OCI-LY3 (cell line): ENCODE results near the gene CDKN2A.

Source experiments
- H2AFZ ChIP-seq: fragments of 200-600, 300-600 bp; shearing (Covaris generic); 2 replicates; pipeline ENCODE4 v1.6.0; 2014; ENCODE audit warnings: antibody characterized with exemption, low read depth, low read length
- H3K27ac ChIP-seq: fragments of 200-600, 300-600 bp; sonication (generic); 2 replicates; pipeline ENCODE4 v1.5.1; 2014; ENCODE audit warnings: mild to moderate bottlenecking, low read length, moderate library complexity, mixed read lengths
- H3K27me3 ChIP-seq: fragments of 200-600, 300-600 bp; sonication (generic); 2 replicates; pipeline ENCODE4 v1.6.1; 2014; ENCODE audit warnings: low read depth, low read length, mixed read lengths
- H3K36me3 ChIP-seq: fragments of 200-600, 300-600 bp; sonication (generic); replicated peaks from 2 replicates; pipeline ENCODE3; 2014; ENCODE audit warnings: low read depth, low read length, mixed read lengths
- H3K4me1 ChIP-seq: fragments of 300-600, 200-600 bp; sonication (generic); 2 replicates; pipeline ENCODE4 v1.6.1; 2014; ENCODE audit warnings: low read length, mixed read lengths
- H3K4me2 ChIP-seq: fragments of 200-600, 300-600 bp; sonication (generic); 2 replicates; pipeline ENCODE4 v1.6.1; 2014; ENCODE audit warnings: low read length, mixed read lengths
- H3K4me3 ChIP-seq: fragments of 300-600, 200-600 bp; sonication (generic); 2 replicates; pipeline ENCODE4 v1.5.1; 2014; ENCODE audit warnings: antibody characterized with exemption, mild to moderate bottlenecking, low read length, moderate library complexity
- H3K79me2 ChIP-seq: fragments of 300-600, 200-600 bp; shearing (Covaris generic); 2 replicates; pipeline ENCODE4 v1.6.1; 2014; ENCODE audit warnings: mild to moderate bottlenecking, low read length, mixed read lengths
- H3K9ac ChIP-seq: fragments of 300-600, 200-600 bp; shearing (Covaris generic); 2 replicates; pipeline ENCODE4 v1.6.0; 2014; ENCODE audit warnings: mild to moderate bottlenecking, low read length, moderate library complexity
- H3K9me3 ChIP-seq: fragments of 200-600, 300-600 bp; shearing (Covaris generic); 2 replicates; pipeline ENCODE4 v1.6.1; 2014; ENCODE audit warnings: low read length, mixed read lengths; ENCODE audit not compliant: insufficient read depth
- H4K20me1 ChIP-seq: fragments of 200-600, 300-600 bp; sonication (generic); 2 replicates; pipeline ENCODE4 v1.6.1; 2016; ENCODE audit warnings: low read length, mixed read lengths; ENCODE audit not compliant: insufficient read depth
- CTCF ChIP-seq: fragments of 200-600, 300-600 bp; sonication (generic); IDR thresholded peaks from 2 replicates; pipeline ENCODE4 v1.5.1; 2014; ENCODE audit warnings: antibody characterized with exemption, low read length, low read depth
- EZH2phosphoT487 ChIP-seq: fragments of 200-600 bp; shearing (Covaris generic); IDR thresholded peaks from 2 replicates; pipeline ENCODE4 v1.6.1; 2018; ENCODE audit warnings: antibody characterized with exemption, mixed run types, low read depth

The CDKN2A gene

GRCh38 chr9:21989440-21990189 is 4.6 kb downstream of the CDKN2A start:
- TF ChIP-seq CTCF (no peak), EZH2phosphoT487 (no peak)
- no peak overlapping the region for H3K9ac ChIP-seq
- no peaks in the 10 kb centered on the region for H3K4me1 ChIP-seq
- no peaks in the 10 kb centered on the region for H3K79me2 ChIP-seq
- H2AFZ ChIP-seq: no peak overlapping the region
- H3K36me3 ChIP-seq: no peaks in the 10 kb centered on the region
- no peak overlapping the region for H3K4me2 ChIP-seq
- H3K9me3 ChIP-seq: no peaks in the 10 kb centered on the region
- no peaks in the 10 kb centered on the region for H4K20me1 ChIP-seq
- no peak overlapping the region for H3K4me3 ChIP-seq
- no peaks in the 10 kb centered on the region for H3K27me3 ChIP-seq
- no peak overlapping the region for H3K27ac ChIP-seq

GRCh38 chr9:21988056-21988990 is 5.9 kb downstream of the CDKN2A start:
- Histone ChIP-seq H3K9ac (no peak overlapping the region), H4K20me1 (no peaks in the 10 kb centered on the region), H3K36me3 (no peaks in the 10 kb centered on the region), H3K9me3 (no peaks in the 10 kb centered on the region), H3K79me2 (no peaks in the 10 kb centered on the region), H3K27me3 (no peaks in the 10 kb centered on the region), H3K27ac (no peak overlapping the region), H3K4me1 (no peaks in the 10 kb centered on the region), H3K4me2 (no peak overlapping the region), H2AFZ (no peak overlapping the region), H3K4me3 (no peak overlapping the region)
- TF ChIP-seq CTCF (no peak), EZH2phosphoT487 (no peak)

GRCh38 chr9:21985964-21986667 is 8.1 kb downstream of the CDKN2A start:
- Histone ChIP-seq H3K27ac (no peak overlapping the region), H2AFZ (no peak overlapping the region), H3K79me2 (no peaks in the 10 kb centered on the region), H3K36me3 (no peaks in the 10 kb centered on the region), H3K9ac (no peak overlapping the region), H3K4me3 (no peak overlapping the region), H4K20me1 (no peaks in the 10 kb centered on the region), H3K4me2 (no peak overlapping the region), H3K9me3 (no peaks in the 10 kb centered on the region), H3K27me3 (no peaks in the 10 kb centered on the region), H3K4me1 (no peaks in the 10 kb centered on the region)
- TF ChIP-seq CTCF (no peak), EZH2phosphoT487 (no peak)

GRCh38 chr9:21984101-21984500 is 10.1 kb downstream of the CDKN2A start:
- H3K27ac ChIP-seq: no peak overlapping the region
- no peak overlapping the region for H3K4me3 ChIP-seq
- no peak overlapping the region for H3K4me2 ChIP-seq
- no peak overlapping the region for H2AFZ ChIP-seq
- H4K20me1 ChIP-seq: no peaks in the 10 kb centered on the region
- no peaks in the 10 kb centered on the region for H3K9me3 ChIP-seq
- no peaks in the 10 kb centered on the region for H3K36me3 ChIP-seq
- H3K79me2 ChIP-seq: no peaks in the 10 kb centered on the region
- no peak overlapping the region for H3K9ac ChIP-seq
- TF ChIP-seq EZH2phosphoT487: no peak
- TF ChIP-seq CTCF: no peak
- H3K4me1 ChIP-seq: no peaks in the 10 kb centered on the region
- no peaks in the 10 kb centered on the region for H3K27me3 ChIP-seq
